K562 (cell line): ENCODE results near the gene GABARAP. TPM values are rescaled to one million over a fixed set of nuclear protein-coding genes. Genes with fewer than 3 reads are reported as not detected.

Experiments used
- ATAC-seq: fragments of 200-7000 bp; cut with Tn5 transposase; 3 replicates; pipeline ENCODE4 v1.9.1; 2020; ENCODE audit warnings: moderate library complexity
- BruUV-seq: library from RNA; stranded (reverse); fragments of 400-500 nt; replicated peaks from 2 replicates; lab custom pipeline; 2021; lab: Mats Ljungman, UMichigan
- CTCF ChIA-PET: fragments of 300-600 bp; formaldehyde crosslinking; extraction: SDS; loops from one replicate; lab custom pipeline; 2021; ENCODE audit warnings: low intra/inter-chr PET ratio; lab: Yijun Ruan, JAX
- POLR2A ChIA-PET: fragments of 300-600, 350-650 bp; sonication (Branson Sonifier 250); formaldehyde crosslinking; extraction: SDS; loops from one replicate; lab custom pipeline; 2021; ENCODE audit warnings: antibody characterized with exemption, inconsistent platforms; lab: Yijun Ruan, JAX
- DNase-seq, 4 experiments: peaks; one replicate each; pipeline versions ENCODE4 v3.0.0 to v3.0.0-alpha.2; 2011 to 2018; ENCODE audit warnings: low spot score in 3 of 4, mixed read lengths in 3 of 4; ENCODE audit errors: extremely low read depth in 1 of 4
- FAIRE-seq: peaks from 2 replicates; lab custom pipeline; 2011; peaks lifted over from hg19 to GRCh38; lab: Jason Lieb, UNC
- H2AFZ ChIP-seq: 2 replicates; pipeline ENCODE4 v1.6.0; 2011; ENCODE audit warnings: low read depth, low read length, control low read depth, inconsistent platforms
- H3K27ac ChIP-seq: fragments of 200-600 bp; 3 replicates; pipeline ENCODE4 v1.8.0; 2011; ENCODE audit warnings: low read depth, mild to moderate bottlenecking, control low read depth, inconsistent platforms, low read length, moderate library complexity, mixed read lengths; ENCODE audit errors: extremely low read depth
- H3K27me3 ChIP-seq, 2 experiments: fragments of 300-600 bp in 1 of 2; 2 replicates in 1 of 2; 3 replicates in 1 of 2; pipeline versions ENCODE4 v1.6.0 to v1.8.0; 2011; ENCODE audit warnings: inconsistent platforms in 2 of 2, low read length in 2 of 2, mild to moderate bottlenecking in 1 of 2, mixed read lengths in 1 of 2, moderate library complexity in 1 of 2; ENCODE audit not compliant: control insufficient read depth in 2 of 2, insufficient read depth in 2 of 2
- H3K36me3 ChIP-seq: fragments of 300-600 bp; 3 replicates; pipeline ENCODE4 v1.8.0; 2011; ENCODE audit warnings: mild to moderate bottlenecking, low read length, inconsistent platforms; ENCODE audit not compliant: control insufficient read depth, insufficient read depth
- H3K4me1 ChIP-seq, 2 experiments: fragments of 200-600 bp in 1 of 2; replicated peaks in 1 of 2; 2 replicates in 1 of 2; 3 replicates in 1 of 2; pipeline versions ENCODE4 v1.5.1 to v1.8.0; 2011; ENCODE audit warnings: inconsistent platforms in 2 of 2, low read length in 2 of 2, mild to moderate bottlenecking in 1 of 2, mixed read lengths in 1 of 2, moderate library complexity in 1 of 2; ENCODE audit not compliant: control insufficient read depth in 2 of 2, insufficient read depth in 2 of 2
- H3K4me2 ChIP-seq: 2 replicates; pipeline ENCODE4 v1.6.1; 2011; ENCODE audit warnings: low read length, control low read depth, inconsistent platforms, mixed read lengths; ENCODE audit not compliant: insufficient read depth
- H3K4me3 ChIP-seq: fragments of 200-600 bp; sonication (generic), shearing (Covaris generic); 2 replicates; pipeline ENCODE4 v1.5.1; 2016; ENCODE audit warnings: control low read depth, inconsistent platforms
- H3K79me2 ChIP-seq: fragments of 200-600 bp; 3 replicates; pipeline ENCODE4 v1.8.0; 2011; ENCODE audit warnings: low read length, inconsistent platforms; ENCODE audit not compliant: control insufficient read depth, insufficient read depth
- H3K9ac ChIP-seq, 2 experiments: 2 replicates each; pipeline versions ENCODE4 v1.6.0 to v1.6.1; 2011; ENCODE audit warnings: low read depth in 2 of 2, low read length in 2 of 2, control low read depth in 1 of 2, inconsistent platforms in 1 of 2, mild to moderate bottlenecking in 1 of 2, mixed read lengths in 1 of 2; ENCODE audit not compliant: insufficient read depth in 1 of 2
- H3K9me1 ChIP-seq: one replicate; pipeline ENCODE4 v1.6.0; 2011; ENCODE audit warnings: inconsistent platforms, mild to moderate bottlenecking, low read length, moderate library complexity; ENCODE audit not compliant: control insufficient read depth, insufficient read depth
- H3K9me3 ChIP-seq: replicated peaks from 2 replicates; pipeline ENCODE4 v1.5.1; 2011; ENCODE audit warnings: low read depth, low read length, inconsistent platforms; ENCODE audit not compliant: control insufficient read depth, insufficient read depth
- H4K20me1 ChIP-seq: replicated peaks from 2 replicates; pipeline ENCODE4 v1.6.1; 2011; ENCODE audit warnings: low read length, inconsistent platforms, mixed read lengths; ENCODE audit not compliant: control insufficient read depth, insufficient read depth
- BRCA1 ChIP-seq, 2 experiments: fragments of 450-650 bp in 1 of 2; sonication (generic) in 1 of 2; formaldehyde crosslinking in 1 of 2; IDR thresholded peaks; 2 replicates each; pipeline versions ENCODE4 v1.5.0 to v1.6.1; 2017 to 2020; ENCODE audit warnings: mild to moderate bottlenecking in 1 of 2, missing genetic modification reagents in 1 of 2
- ELF1 ChIP-seq: fragments of 200-800 bp; sonication (Bioruptor generic); IDR thresholded peaks from 2 replicates; pipeline ENCODE4 v1.6.1; 2016; ENCODE audit warnings: missing genetic modification characterization, missing compliant biosample characterization
- ELK3 ChIP-seq: fragments of 450-650 bp; formaldehyde crosslinking; IDR thresholded peaks from 2 replicates; pipeline ENCODE4 v1.4.0; 2020; ENCODE audit warnings: mild to moderate bottlenecking
- HMBOX1 ChIP-seq: sonication (generic); IDR thresholded peaks from 2 replicates; pipeline ENCODE4 v1.6.1; 2016
- HNRNPK ChIP-seq: fragments of 200-400 bp; formaldehyde crosslinking; IDR thresholded peaks from one replicate; pipeline ENCODE4 v1.6.1; 2018; ENCODE audit warnings: mild to moderate bottlenecking, low read depth, low read length; ENCODE audit not compliant: poor library complexity, severe bottlenecking
- MXD1 ChIP-seq: fragments of 250-450 bp; sonication (Bioruptor Pico); IDR thresholded peaks from 2 replicates; pipeline ENCODE4 v1.8.0; 2021; ENCODE audit warnings: borderline replicate concordance, mild to moderate bottlenecking, moderate library complexity; ENCODE audit not compliant: poor library complexity, severe bottlenecking
- NUFIP1 ChIP-seq: fragments of 450-650 bp; IDR thresholded peaks from 2 replicates; pipeline ENCODE4 v1.6.1; 2018; ENCODE audit not compliant: partially characterized antibody
- RBFOX2 ChIP-seq: fragments of 200-400 bp; formaldehyde crosslinking; IDR thresholded peaks from 2 replicates; pipeline ENCODE4 v1.6.1; 2017; ENCODE audit warnings: low read depth, mild to moderate bottlenecking, low read length, moderate library complexity
- TCFL5 ChIP-seq: fragments of 250-450 bp; sonication (Bioruptor Pico); conservative IDR thresholded peaks from 2 replicates; pipeline ENCODE4 v1.6.1; 2021; ENCODE audit warnings: mild to moderate bottlenecking, moderate library complexity, matching md5 sums
- WGBS: fragments of 100-300 bp; shearing (Covaris generic); methylation state at CpG from one replicate; pipeline ENCODE4 v1.1.6; 2016; ENCODE audit warnings: low coverage, mixed read lengths; ENCODE audit not compliant: insufficient coverage; ENCODE audit errors: missing lambda C conversion rate; 5-methylcytosine and 5-hydroxymethylcytosine counted together
- in situ Hi-C: fragments of 300-500 bp; cut with MboI; formaldehyde crosslinking; loops from 4 replicates; pipeline ENCODE4 v1.15.0; 2018; ENCODE audit warnings: inconsistent platforms, mixed read lengths
- intact Hi-C: fragments of 100-400 bp; cut with micrococcal nuclease; formaldehyde crosslinking; loops from 2 replicates; pipeline ENCODE4 v1.14.2; 2022
- polyA plus RNA-seq, 8 experiments: library from polyadenylated mRNA; depleted of rRNA in 4 of 8; stranded (reverse) in 5 of 8; unstranded in 3 of 8; fragments of >200 nt; fragmentation: Nextera tagmentation in 2 of 8; fragmentation: Illumina TruSeq in 1 of 8; extraction: Ambion mirVana in 2 of 8; extraction: Trizol in 1 of 8; gene quantifications; 2 replicates each; pipeline versions ENCODE4 v1.2.1 to v1.2.3, GENCODE V29; 2011 to 2014; ENCODE audit warnings: inconsistent platforms in 1 of 8, missing spikeins in 1 of 8
- total RNA-seq, 7 experiments: library from RNA; depleted of rRNA in 6 of 7; stranded (reverse); fragments of >200 nt in 6 of 7; fragmentation: Illumina TruSeq in 2 of 7; extraction: Trizol in 2 of 7; gene quantifications; 2 replicates each; pipeline versions ENCODE4 v1.2.1 to v1.2.3, GENCODE V29; 2011 to 2021; ENCODE audit warnings: low replicate concordance in 1 of 7
- TF ChIP-seq, protein P1 (sequence below), 2 experiments: fragments of 250-450 bp in 1 of 2; fragments of 450-650 bp in 1 of 2; sonication (Bioruptor Pico) in 1 of 2; IDR thresholded peaks; 2 replicates each; pipeline versions ENCODE4 v1.6.1 to v1.8.0; 2016 to 2021; ENCODE audit warnings: mild to moderate bottlenecking in 2 of 2, moderate library complexity in 2 of 2, missing compliant biosample characterization in 1 of 2, missing genetic modification characterization in 1 of 2
- TF ChIP-seq, protein P2 (sequence below): fragments of 450-650 bp; IDR thresholded peaks from 2 replicates; pipeline ENCODE4 v1.6.1; 2014; ENCODE audit warnings: low read depth, mild to moderate bottlenecking, moderate library complexity, borderline replicate concordance

Gene GABARAP
- total and polyA plus RNA-seq, 9 of the 15 experiments (the other 6 are each of a cell fraction or from before 2014, with no cell fraction given) = 47.5 to 373 (median 152) TPM

GRCh38 chr17:7225711-7226331 is 16.4 kb downstream of the GABARAP start:
- Histone ChIP-seq H3K27me3 (no peaks in the 10 kb centered on the region), H3K9me1 (peaks cover 3% of the 10 kb centered on the region), H3K4me2 (no peak overlapping the region), H2AFZ (no peak overlapping the region), H3K9me3 (no peaks in the 10 kb centered on the region), H3K4me1 (peaks cover 6 to 37% of the 10 kb centered on the region in 2 experiments; a peak in 4 of 5 replicates), H3K4me3 (no peak overlapping the region), H3K9ac (no peak overlapping the region), H3K36me3 (peaks cover 99% of the 10 kb centered on the region; the same call in 2 of the 3 replicates), H3K27ac (no peak overlapping the region), H4K20me1 (peaks cover 4% of the 10 kb centered on the region), H3K79me2 (peaks cover 14% of the 10 kb centered on the region)
- intact Hi-C loops = no loop called here
- in situ Hi-C loops = no loop called here
- CTCF ChIA-PET = no interaction called here
- 87% methylated on average over 7 of the region's 21 CpGs for WGBS
- no peak for ATAC-seq
- no peak for DNase-seq
- no TSS peak for BruUV-seq
- POLR2A ChIA-PET = interaction anchor here (0.8 to 7.7 kb wide), 2 partner anchors 9 to 39 kb away, joined by 3 to 73 read pairs; partner anchors contain the start of gene DVL2
- FAIRE-seq = no peak
- TF ChIP-seq MXD1 (CRISPR knock-in tag) (no peak), RBFOX2 (peak; percentile 55), ELF1 (no peak), TCFL5 (no peak), HNRNPK (no peak), BRCA1 (IDR thresholded peaks at IDR 0.05) (no peak), BRCA1 (CRISPR knock-in tag; IDR thresholded peaks at IDR 0.05) (no peak), ELK3 (CRISPR knock-in tag) (no peak), HMBOX1 (no peak), NUFIP1 (no peak)
- TF ChIP-seq, protein P1, sequence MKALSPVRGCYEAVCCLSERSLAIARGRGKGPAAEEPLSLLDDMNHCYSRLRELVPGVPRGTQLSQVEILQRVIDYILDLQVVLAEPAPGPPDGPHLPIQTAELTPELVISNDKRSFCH (CRISPR knock-in tag; IDR thresholded peaks at IDR 0.05) = no peak
- TF ChIP-seq, protein P1 (tag; IDR thresholded peaks at IDR 0.05) = no peak
- TF ChIP-seq, protein P2, sequence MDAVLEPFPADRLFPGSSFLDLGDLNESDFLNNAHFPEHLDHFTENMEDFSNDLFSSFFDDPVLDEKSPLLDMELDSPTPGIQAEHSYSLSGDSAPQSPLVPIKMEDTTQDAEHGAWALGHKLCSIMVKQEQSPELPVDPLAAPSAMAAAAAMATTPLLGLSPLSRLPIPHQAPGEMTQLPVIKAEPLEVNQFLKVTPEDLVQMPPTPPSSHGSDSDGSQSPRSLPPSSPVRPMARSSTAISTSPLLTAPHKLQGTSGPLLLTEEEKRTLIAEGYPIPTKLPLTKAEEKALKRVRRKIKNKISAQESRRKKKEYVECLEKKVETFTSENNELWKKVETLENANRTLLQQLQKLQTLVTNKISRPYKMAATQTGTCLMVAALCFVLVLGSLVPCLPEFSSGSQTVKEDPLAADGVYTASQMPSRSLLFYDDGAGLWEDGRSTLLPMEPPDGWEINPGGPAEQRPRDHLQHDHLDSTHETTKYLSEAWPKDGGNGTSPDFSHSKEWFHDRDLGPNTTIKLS = no peak
